Measurements from ENCODE around the gene C1QA.

The C1QA gene

GRCh38 chr1:22594396-22594795 lies 42.0 kb upstream of the C1QA start:
- no peak for TF ChIP-seq CTCF (IDR thresholded peaks at IDR 0.05; ENCODE audit: insufficient read depth, missing control alignments)
- FAIRE-seq: no peak
- no peak for DNase-seq (ENCODE audit: insufficient read length, low spot score)

- no peak for FAIRE-seq
- TF ChIP-seq CTCF (IDR thresholded peaks at IDR 0.05; ENCODE audit: insufficient read depth, missing control alignments): no peak
- DNase-seq (ENCODE audit: insufficient read length, low spot score): no peak
These were observed 41.3 kb upstream of the C1QA start for GRCh38 chr1:22595108-22595507.

- no peak for DNase-seq (ENCODE audit: insufficient read length, low spot score)
- no peak for FAIRE-seq
These were observed 39.0 kb upstream of the C1QA start for GRCh38 chr1:22597301-22597965.

GRCh38 chr1:22597996-22598395 lies 38.4 kb upstream of the C1QA start:
- FAIRE-seq: no peak

More at GRCh38 chr1:22597301-22597965, 39.0 kb upstream of the C1QA start:
- no peak for TF ChIP-seq CTCF (IDR thresholded peaks at IDR 0.05; ENCODE audit: insufficient read depth, missing control alignments)

GRCh38 chr1:22598736-22599135 lies 37.7 kb upstream of the C1QA start:
- DNase-seq (ENCODE audit: insufficient read length, low spot score): no peak
- no peak for FAIRE-seq
- TF ChIP-seq CTCF (IDR thresholded peaks at IDR 0.05; ENCODE audit: insufficient read depth, missing control alignments): no peak

More at GRCh38 chr1:22597996-22598395, 38.4 kb upstream of the C1QA start:
- no peak for TF ChIP-seq CTCF (IDR thresholded peaks at IDR 0.05; ENCODE audit: insufficient read depth, missing control alignments)
- DNase-seq (ENCODE audit: insufficient read length, low spot score): no peak

DNA sequence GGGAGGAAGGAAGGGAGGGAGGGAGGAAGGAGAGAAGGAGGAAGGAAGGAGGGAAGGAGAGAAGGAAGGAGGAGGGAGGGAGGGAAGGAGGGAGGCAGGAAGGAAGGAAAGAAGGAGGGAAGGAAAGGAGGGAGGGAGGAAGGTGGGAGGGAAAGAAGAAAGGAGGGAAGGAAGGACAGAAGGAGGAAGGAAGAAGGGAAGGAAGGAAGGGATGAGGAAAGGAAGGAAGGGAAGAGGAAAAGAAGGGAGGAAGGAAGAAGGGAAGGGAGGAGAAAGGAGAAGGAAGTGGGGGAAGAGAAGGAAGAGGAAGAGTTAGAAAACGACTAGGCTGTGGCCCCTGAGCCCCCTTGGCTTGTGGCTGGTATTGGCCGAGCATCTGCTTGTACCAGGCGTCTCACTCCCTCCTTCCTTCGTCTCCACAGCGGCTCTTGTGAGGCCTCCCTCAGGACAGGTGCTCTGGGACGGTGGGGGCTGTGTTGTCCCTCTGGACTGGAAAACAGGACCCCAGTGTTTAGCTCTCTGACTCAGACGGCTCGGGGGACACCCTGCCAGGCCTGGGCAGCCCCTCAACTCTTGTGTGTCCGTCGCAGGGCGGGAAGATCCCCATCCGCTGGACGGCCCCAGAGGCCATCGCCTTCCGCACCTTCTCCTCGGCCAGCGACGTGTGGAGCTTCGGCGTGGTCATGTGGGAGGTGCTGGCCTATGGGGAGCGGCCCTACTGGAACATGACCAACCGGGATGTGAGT lies 36.2 kb upstream of the C1QA start:
- FAIRE-seq: no peak
- no peak for DNase-seq (ENCODE audit: insufficient read length, low spot score)
- no peak for TF ChIP-seq CTCF (IDR thresholded peaks at IDR 0.05; ENCODE audit: insufficient read depth, missing control alignments)

Measured in D721Med (cell line).